WTC11 (cell line): ENCODE results near the gene ARHGAP26. TPM values are rescaled to one million over a fixed set of nuclear protein-coding genes. Genes with fewer than 3 reads are reported as not detected.

Source experiments
- ATAC-seq: fragments of 200-7000 bp; cut with Tn5 transposase; 2 replicates; pipeline ENCODE4 v1.10.0; 2021; ENCODE audit warnings: mild to moderate bottlenecking, moderate library complexity
- CTCF ChIA-PET: fragments of 300-600 bp; sonication (Branson Sonifier 250); formaldehyde crosslinking; loops from one replicate; lab custom pipeline; 2021; ENCODE audit warnings: antibody characterized with exemption; lab: Charles Lee
- POLR2A ChIA-PET: fragments of 350-600 bp; sonication (Branson Sonifier 250); formaldehyde crosslinking; loops from one replicate; lab custom pipeline; 2021; ENCODE audit warnings: antibody characterized with exemption; lab: Charles Lee
- DNase-seq: peaks from one replicate; pipeline ENCODE4 v3.0.0; 2021; ENCODE audit warnings: low spot score
- H3K27ac Mint-ChIP-seq: 2 replicates; pipeline ENCODE4 v1.8.0; 2021; ENCODE audit warnings: mixed read lengths
- H3K27me3 Mint-ChIP-seq: 2 replicates; pipeline ENCODE4 v1.8.0; 2021; ENCODE audit warnings: low read depth, mild to moderate bottlenecking, moderate library complexity, mixed read lengths
- H3K36me3 Mint-ChIP-seq: 2 replicates; pipeline ENCODE4 v1.8.0; 2021; ENCODE audit warnings: mixed read lengths
- H3K4me1 Mint-ChIP-seq: 2 replicates; pipeline ENCODE4 v1.8.0; 2022; ENCODE audit warnings: mixed read lengths
- H3K4me3 Mint-ChIP-seq: 2 replicates; pipeline ENCODE4 v1.8.0; 2021; ENCODE audit warnings: mild to moderate bottlenecking, moderate library complexity, mixed read lengths
- H3K9me3 Mint-ChIP-seq: 2 replicates; pipeline ENCODE4 v1.8.0; 2021; ENCODE audit warnings: mixed read lengths
- AFF4 ChIP-seq: sonication (generic); formaldehyde crosslinking; IDR thresholded peaks from 2 replicates; pipeline ENCODE4 v1.8.1; 2023; ENCODE audit warnings: mild to moderate bottlenecking, missing genetic modification reagents, borderline replicate concordance
- AR ChIP-seq: fragments of 250-450 bp; sonication (Bioruptor Pico); IDR thresholded peaks from 2 replicates; pipeline ENCODE4 v1.9.0; 2021; ENCODE audit warnings: mild to moderate bottlenecking
- CREM ChIP-seq: sonication (generic); formaldehyde crosslinking; IDR thresholded peaks from 2 replicates; pipeline ENCODE4 v1.8.1; 2022; ENCODE audit warnings: mild to moderate bottlenecking, missing genetic modification reagents, moderate library complexity
- ESRRA ChIP-seq: sonication (generic); formaldehyde crosslinking; IDR thresholded peaks from 2 replicates; pipeline ENCODE4 v1.8.1; 2022; ENCODE audit warnings: mild to moderate bottlenecking, missing genetic modification reagents, borderline replicate concordance
- FOXJ3 ChIP-seq: sonication (generic); formaldehyde crosslinking; IDR thresholded peaks from 2 replicates; pipeline ENCODE4 v1.9.0; 2021; ENCODE audit warnings: missing genetic modification reagents, mild to moderate bottlenecking, borderline replicate concordance
- FOXK1 ChIP-seq: sonication (generic); formaldehyde crosslinking; IDR thresholded peaks from 2 replicates; pipeline ENCODE4 v1.8.0; 2022; ENCODE audit warnings: mild to moderate bottlenecking, moderate library complexity, missing genetic modification reagents
- GRHL2 ChIP-seq: fragments of 250-450 bp; sonication (Bioruptor Pico); IDR thresholded peaks from 2 replicates; pipeline ENCODE4 v1.8.0; 2022; ENCODE audit warnings: mild to moderate bottlenecking, moderate library complexity; ENCODE audit not compliant: insufficient replicate concordance, severe bottlenecking
- GTF2I ChIP-seq: fragments of 250-450 bp; sonication (Bioruptor Pico); conservative IDR thresholded peaks from 2 replicates; pipeline ENCODE4 v1.4.0; 2021; ENCODE audit warnings: mild to moderate bottlenecking
- IRF1 ChIP-seq: sonication (generic); formaldehyde crosslinking; IDR thresholded peaks from 2 replicates; pipeline ENCODE4 v1.8.0; 2023; ENCODE audit warnings: missing genetic modification reagents
- IRF2 ChIP-seq: sonication (generic); formaldehyde crosslinking; IDR thresholded peaks from 2 replicates; pipeline ENCODE4 v1.8.0; 2022; ENCODE audit warnings: low read depth, missing genetic modification reagents, borderline replicate concordance
- JUN ChIP-seq: sonication (generic); formaldehyde crosslinking; IDR thresholded peaks from 2 replicates; pipeline ENCODE4 v1.8.0; 2023; ENCODE audit warnings: mild to moderate bottlenecking, missing genetic modification reagents
- MYBL2 ChIP-seq: sonication (generic); formaldehyde crosslinking; IDR thresholded peaks from 2 replicates; pipeline ENCODE4 v1.8.1; 2023; ENCODE audit warnings: mild to moderate bottlenecking, moderate library complexity, missing genetic modification reagents
- NR2C2 ChIP-seq: sonication (generic); formaldehyde crosslinking; IDR thresholded peaks from 2 replicates; pipeline ENCODE4 v1.8.0; 2022; ENCODE audit warnings: mild to moderate bottlenecking, missing genetic modification reagents
- RORB ChIP-seq: fragments of 250-450 bp; sonication (Bioruptor Pico); IDR thresholded peaks from 2 replicates; pipeline ENCODE4 v1.9.0; 2021; ENCODE audit warnings: mild to moderate bottlenecking
- SMAD3 ChIP-seq: sonication (generic); formaldehyde crosslinking; IDR thresholded peaks from 2 replicates; pipeline ENCODE4 v1.8.0; 2022; ENCODE audit warnings: missing genetic modification reagents, mild to moderate bottlenecking, borderline replicate concordance
- TEAD1 ChIP-seq: sonication (generic); formaldehyde crosslinking; IDR thresholded peaks from 2 replicates; pipeline ENCODE4 v1.8.0; 2022; ENCODE audit warnings: mild to moderate bottlenecking, missing genetic modification reagents
- USF1 ChIP-seq: sonication (generic); formaldehyde crosslinking; IDR thresholded peaks from 2 replicates; pipeline ENCODE4 v1.8.0; 2022; ENCODE audit warnings: mild to moderate bottlenecking, missing genetic modification reagents
- ZMAT4 ChIP-seq: fragments of 250-450 bp; sonication (Bioruptor Pico); IDR thresholded peaks from 2 replicates; pipeline ENCODE4 v1.9.0; 2021; ENCODE audit warnings: mild to moderate bottlenecking
- ZNF121 ChIP-seq: sonication (generic); formaldehyde crosslinking; IDR thresholded peaks from 2 replicates; pipeline ENCODE4 v1.8.0; 2023; ENCODE audit warnings: missing genetic modification reagents
- ZNF232 ChIP-seq: sonication (generic); formaldehyde crosslinking; IDR thresholded peaks from 2 replicates; pipeline ENCODE4 v1.8.0; 2022; ENCODE audit warnings: mild to moderate bottlenecking, missing genetic modification reagents
- ZNF671 ChIP-seq: fragments of 250-450 bp; sonication (Bioruptor Pico); IDR thresholded peaks from 2 replicates; pipeline ENCODE4 v1.8.0; 2021; ENCODE audit warnings: mild to moderate bottlenecking
- total RNA-seq: library from RNA; stranded (reverse); gene quantifications from 3 replicates; pipeline ENCODE4 v1.2.3, GENCODE V29; 2021
- TF ChIP-seq, protein P1 (sequence below): sonication (generic); formaldehyde crosslinking; IDR thresholded peaks from 2 replicates; pipeline ENCODE4 v1.8.1; 2023; ENCODE audit warnings: mild to moderate bottlenecking, missing genetic modification reagents

ARHGAP26 gene
- total RNA-seq, 1 experiment from 2014 or later: 22.3 TPM

DNA sequence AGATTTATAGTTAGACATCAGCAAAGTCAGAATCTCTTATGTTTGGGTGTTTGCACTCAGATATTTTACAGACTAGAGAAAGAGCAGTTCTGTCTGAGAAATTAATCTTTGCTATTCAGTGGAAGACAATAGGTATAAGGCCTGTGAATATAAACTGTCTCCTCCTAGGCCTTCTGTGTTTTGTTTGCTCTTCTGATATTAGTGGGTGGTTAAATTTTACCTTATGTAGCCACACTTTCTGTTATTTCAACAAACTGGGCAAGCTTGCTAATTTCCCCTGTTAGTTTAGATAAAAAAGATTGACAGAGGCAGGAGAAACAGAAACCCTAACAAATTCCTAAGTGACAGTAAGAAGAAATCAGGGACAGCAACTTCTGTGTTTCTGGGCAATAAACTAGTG lies 141.6 kb downstream of the ARHGAP26 start:
- H3K4me3 Mint-ChIP-seq: no peak overlapping the region
- TF ChIP-seq GTF2I (CRISPR knock-in tag): no peak
- TF ChIP-seq ZNF121 (CRISPR knock-in tag): no peak
- no peak for TF ChIP-seq FOXK1 (CRISPR knock-in tag)
- no peak for TF ChIP-seq ZMAT4 (CRISPR knock-in tag)
- TF ChIP-seq ZNF671 (CRISPR knock-in tag): no peak
- TF ChIP-seq FOXJ3 (CRISPR knock-in tag): no peak

GRCh38 chr5:142913728-142914338 lies 143.7 kb downstream of the ARHGAP26 start:
- ChIA-PET CTCF (interaction anchor here (0.6 to 3.8 kb wide), 10 partner anchors 9 to 258 kb away, joined by 3 to 33 read pairs (median 8); no protein-coding TSS in a partner anchor), POLR2A (no interaction called here)
- H3K4me1 Mint-ChIP-seq: peaks cover 15% of the 10 kb centered on the region
- no peaks in the 10 kb centered on the region for H3K9me3 Mint-ChIP-seq
- ATAC-seq (peak; percentile 80), DNase-seq (no peak)
- TF ChIP-seq IRF2 (CRISPR knock-in tag) (no peak), AR (CRISPR knock-in tag) (no peak), ZNF232 (CRISPR knock-in tag) (no peak), CREM (CRISPR knock-in tag) (no peak), SMAD3 (CRISPR knock-in tag) (no peak), RORB (CRISPR knock-in tag) (no peak), AFF4 (CRISPR knock-in tag) (no peak), GRHL2 (CRISPR knock-in tag) (no peak), ESRRA (CRISPR knock-in tag) (no peak), JUN (CRISPR knock-in tag) (no peak), TEAD1 (no peak), NR2C2 (CRISPR knock-in tag) (no peak), ZNF671 (CRISPR knock-in tag) (no peak), IRF1 (CRISPR knock-in tag) (no peak), ZMAT4 (CRISPR knock-in tag) (no peak), MYBL2 (CRISPR knock-in tag) (no peak), USF1 (CRISPR knock-in tag) (no peak)
- TF ChIP-seq, protein P1, sequence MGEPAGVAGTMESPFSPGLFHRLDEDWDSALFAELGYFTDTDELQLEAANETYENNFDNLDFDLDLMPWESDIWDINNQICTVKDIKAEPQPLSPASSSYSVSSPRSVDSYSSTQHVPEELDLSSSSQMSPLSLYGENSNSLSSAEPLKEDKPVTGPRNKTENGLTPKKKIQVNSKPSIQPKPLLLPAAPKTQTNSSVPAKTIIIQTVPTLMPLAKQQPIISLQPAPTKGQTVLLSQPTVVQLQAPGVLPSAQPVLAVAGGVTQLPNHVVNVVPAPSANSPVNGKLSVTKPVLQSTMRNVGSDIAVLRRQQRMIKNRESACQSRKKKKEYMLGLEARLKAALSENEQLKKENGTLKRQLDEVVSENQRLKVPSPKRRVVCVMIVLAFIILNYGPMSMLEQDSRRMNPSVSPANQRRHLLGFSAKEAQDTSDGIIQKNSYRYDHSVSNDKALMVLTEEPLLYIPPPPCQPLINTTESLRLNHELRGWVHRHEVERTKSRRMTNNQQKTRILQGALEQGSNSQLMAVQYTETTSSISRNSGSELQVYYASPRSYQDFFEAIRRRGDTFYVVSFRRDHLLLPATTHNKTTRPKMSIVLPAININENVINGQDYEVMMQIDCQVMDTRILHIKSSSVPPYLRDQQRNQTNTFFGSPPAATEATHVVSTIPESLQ (CRISPR knock-in tag): no peak
- no peaks in the 10 kb centered on the region for H3K27me3 Mint-ChIP-seq
- no peak overlapping the region for H3K27ac Mint-ChIP-seq
- H3K4me3 Mint-ChIP-seq: no peak overlapping the region
- H3K36me3 Mint-ChIP-seq: peaks cover 22% of the 10 kb centered on the region

More for the DNA sequence above, 141.6 kb downstream of the ARHGAP26 start:
- no peak for DNase-seq
- Mint-ChIP-seq H3K9me3 (no peaks in the 10 kb centered on the region), H3K27me3 (no peaks in the 10 kb centered on the region), H3K27ac (no peak overlapping the region), H3K36me3 (peaks cover 36% of the 10 kb centered on the region), H3K4me1 (peaks cover 23% of the 10 kb centered on the region)
- ChIA-PET CTCF (interaction anchor here (2.4 kb wide), 2 partner anchors 23 to 198 kb away, joined by 13 to 15 read pairs; no protein-coding TSS in a partner anchor), POLR2A (no interaction called here)
- ATAC-seq: no peak
